HG03066 (cell line): ENCODE measurements around the gene SLC6A8.
"Not testable (repeated sequence)": the region's sequence is repeated elsewhere in the genome, so short reads cannot be mapped to it uniquely, and the experiment has no call there.

Experiments
- ATAC-seq: cut with Tn5 transposase; IDR thresholded peaks from one replicate; pipeline ENCODE4 v1.9.1; 2021; ENCODE audit warnings: low read depth; ENCODE audit not compliant: unreplicated experiment

Gene SLC6A8

DNA sequence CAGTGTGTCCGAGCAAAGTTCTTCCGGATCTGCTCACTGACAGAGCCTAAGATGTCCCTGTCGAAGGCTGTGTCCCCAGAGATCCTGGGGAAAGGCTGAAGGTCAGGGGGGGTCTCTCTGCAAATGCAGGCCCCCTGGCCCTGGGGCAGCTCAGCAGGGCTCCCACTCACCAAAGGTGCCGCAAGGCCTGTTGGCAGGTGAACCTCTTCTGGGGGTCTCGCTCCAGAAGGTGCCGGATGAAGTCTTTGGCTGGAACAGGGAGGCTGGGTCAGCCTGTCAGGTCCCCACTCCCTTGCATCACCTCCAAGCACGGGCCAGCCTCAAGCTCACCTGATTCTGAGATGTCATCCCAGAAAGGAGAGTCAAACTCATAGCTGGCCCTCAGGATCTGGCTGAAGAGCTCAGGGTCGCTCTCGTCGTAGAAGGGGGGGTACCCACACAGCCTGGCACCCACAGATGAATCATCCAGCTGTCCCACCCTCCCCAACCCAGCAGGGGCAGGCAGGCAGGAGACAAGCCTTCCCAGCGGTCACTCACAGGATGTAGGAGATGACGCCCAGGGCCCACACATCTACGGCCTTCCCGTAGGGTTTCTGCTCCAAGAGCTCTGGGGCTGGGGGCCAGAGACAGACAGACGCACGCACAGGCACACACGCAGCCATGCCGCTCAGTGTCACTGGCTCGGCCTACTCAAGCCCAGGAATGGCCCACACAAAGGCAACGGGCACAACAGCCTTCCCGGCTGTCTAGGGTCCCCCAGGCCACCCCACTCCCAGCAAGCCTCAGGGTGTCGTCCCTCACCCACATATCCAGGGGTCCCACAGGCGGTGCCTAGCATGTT lies 16.8 kb upstream of the SLC6A8 start:
- no peak for ATAC-seq

DNA sequence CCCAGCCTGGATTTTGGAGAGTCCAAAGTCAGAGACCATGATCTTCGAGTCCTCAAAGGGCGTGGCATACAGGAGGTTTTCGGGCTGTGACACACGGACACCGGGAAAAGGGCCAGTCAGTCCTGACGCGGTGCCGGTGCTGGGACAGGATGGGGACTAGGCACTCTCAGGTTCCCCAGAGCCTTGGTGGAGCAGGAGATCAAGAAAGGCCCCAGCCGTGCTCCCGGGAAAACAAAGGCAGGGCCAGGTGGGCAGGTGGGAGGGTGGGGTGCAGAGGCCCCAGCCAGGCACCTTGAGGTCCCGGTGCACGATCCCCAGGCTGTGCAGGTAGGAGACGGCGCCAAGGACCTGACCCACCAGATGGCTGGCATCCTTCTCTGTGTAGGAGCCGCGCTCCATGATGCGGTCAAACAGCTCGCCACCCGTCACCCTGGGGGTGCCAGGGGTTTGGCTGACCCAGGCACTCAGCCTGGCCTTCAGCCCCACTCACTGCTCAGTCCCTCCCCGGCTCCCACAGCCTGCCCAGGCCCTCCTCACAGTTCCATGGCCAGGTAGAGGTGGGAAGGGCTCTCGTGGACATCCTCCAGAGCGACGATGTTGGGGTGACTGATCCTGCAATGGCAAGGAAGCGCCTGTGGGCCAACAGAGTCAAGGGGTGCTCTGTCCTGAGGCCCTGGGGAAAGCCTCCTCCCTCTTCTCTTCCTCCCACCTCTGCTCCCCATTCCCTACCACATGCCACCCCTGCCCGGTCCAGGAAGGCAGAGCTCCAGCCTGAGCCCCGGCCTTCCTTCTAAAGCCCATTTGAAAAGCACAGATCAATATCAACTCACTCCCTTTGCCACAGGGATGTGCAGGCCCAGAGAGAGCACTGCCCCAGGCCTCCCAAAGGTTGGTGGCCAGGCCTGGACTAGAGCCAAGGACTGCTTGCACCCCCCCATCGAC lies 15.9 kb upstream of the SLC6A8 start:
- no peak for ATAC-seq

DNA sequence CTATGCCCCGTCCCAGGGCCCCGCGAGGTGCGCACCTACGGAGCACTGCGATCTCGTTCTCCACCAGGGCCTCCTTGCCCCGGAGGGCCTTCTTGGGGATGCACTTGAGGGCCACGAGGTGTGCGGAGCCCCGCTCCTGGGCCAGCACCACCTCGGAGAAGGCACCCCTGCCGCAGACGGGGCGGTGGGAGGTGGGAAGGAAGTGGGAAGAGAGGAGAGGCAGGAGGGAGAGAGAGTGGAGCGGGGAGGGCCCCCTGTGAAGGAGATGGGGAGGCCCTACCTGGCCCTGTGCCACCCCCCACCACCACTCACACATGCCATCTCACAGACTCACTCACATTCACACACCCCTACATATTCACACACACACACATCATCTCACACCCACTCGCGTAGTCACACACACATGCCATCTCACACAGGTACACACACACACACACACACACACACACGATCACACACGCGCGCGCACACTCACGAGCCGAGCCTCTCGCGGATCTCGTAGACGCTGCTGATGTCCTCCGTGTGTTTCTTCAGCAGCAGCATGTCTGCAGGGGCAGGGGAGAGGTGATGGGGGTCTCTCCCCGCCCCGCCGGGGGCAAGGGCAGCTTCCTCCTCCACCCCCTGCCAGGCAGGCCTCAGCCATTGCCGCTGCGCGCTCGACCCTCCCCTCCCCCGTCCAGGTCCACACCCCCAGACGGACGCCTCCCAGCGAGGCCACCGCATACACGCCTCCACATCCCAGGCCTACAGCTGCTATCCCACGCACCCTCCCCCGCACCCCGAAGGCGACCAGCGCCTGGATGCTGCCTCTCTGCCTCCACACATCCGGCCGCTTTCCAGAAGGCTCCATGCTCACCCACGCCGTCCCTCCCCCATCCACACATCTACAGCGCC lies 14.9 kb upstream of the SLC6A8 start:
- no peak for ATAC-seq

DNA sequence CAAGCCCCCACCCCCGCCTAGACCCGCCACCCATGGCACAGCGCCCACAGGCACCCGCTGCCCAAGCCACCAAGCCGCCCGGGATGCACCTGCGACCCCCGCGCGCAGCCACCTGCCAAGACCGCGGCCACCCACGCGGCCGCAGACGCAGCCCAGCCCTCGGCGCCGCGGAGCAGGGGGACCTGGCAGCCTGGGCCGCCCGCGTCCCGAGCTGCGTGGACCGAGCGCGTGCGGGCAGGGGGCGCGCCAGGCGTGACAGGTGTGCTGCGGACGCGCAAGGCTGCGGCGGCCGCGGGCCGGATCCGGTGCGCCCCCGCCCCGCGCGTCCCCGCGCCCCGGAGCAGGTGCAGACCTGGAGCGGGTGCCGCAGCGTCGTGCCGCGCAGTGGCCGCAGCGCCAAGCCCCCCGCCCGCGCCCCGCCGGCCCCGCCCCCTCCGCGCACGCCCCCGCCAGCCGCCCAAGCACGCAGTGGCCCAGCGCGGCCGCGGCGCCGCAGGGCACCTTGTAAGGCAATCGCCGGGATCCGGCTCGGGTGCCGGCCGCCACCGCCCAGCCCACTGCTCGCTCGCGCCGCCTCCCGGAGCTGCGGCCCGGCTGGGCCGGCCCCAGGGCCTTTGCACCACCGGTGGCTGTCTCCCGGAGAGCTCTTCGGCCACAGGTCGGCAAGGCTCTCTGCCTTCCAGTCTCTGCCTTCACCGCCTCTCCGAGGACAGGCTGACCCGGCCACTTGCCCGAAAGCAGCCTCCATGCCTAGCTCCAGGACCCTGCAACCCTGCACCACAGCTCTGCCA lies 14.1 kb upstream of the SLC6A8 start, which contains the start of gene PNCK:
Gene PNCK, minus strand, starts transcription at position 386 of the 791 bp plus-strand sequence. CDS start 737 bp downstream, outside the sequence.
- no peak for ATAC-seq

DNA sequence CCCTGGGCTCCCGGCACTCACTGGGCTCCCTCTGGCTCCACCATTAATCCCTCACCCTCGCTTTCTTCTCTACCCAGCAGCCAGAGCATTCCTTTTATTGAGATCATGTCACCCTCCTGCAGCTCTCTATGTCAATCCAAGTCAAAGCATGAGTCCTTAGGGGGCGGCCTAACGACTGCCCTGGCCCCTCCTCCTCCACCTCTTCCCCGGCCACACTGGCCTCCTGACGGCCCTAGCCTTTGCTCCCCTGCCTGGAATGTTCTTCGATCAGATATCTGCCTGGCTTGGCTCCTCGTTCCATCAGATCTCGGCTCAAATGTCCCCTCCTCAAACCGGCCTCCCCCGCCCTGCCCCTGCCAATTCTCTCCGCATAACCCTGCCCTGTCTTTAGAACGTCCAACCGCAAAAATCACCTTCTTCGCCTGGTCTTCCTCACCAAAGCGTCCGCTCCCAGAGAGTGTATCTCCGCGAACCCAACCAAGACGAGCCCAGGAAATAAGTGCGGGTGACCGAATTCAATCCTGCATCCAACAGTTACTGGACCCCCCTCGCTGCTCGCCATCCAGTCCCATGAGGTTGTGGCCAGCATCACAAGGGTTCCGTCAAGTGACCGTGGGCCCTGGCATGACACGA lies 13.4 kb upstream of the SLC6A8 start:
- ATAC-seq: no peak

DNA sequence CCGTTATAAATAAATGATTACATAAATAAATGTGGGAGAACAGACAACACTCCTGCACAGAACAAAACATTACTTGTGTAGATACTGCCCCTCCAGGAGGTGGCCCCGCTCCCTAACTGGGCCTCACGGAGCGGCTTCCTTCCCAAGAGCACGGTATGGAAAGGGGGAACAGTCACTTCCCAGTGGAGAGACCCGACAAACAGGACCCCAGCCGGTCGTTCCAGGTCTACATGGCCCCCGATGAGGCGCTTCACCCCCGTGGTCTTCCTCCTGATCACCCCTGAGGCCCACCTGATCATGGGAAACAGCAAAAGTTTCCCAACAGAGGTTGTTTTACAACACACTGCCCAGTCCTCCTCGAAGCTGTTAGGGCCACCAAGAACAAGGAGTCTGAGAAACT lies 6.6 kb upstream of the SLC6A8 start:
- no peak for ATAC-seq

DNA sequence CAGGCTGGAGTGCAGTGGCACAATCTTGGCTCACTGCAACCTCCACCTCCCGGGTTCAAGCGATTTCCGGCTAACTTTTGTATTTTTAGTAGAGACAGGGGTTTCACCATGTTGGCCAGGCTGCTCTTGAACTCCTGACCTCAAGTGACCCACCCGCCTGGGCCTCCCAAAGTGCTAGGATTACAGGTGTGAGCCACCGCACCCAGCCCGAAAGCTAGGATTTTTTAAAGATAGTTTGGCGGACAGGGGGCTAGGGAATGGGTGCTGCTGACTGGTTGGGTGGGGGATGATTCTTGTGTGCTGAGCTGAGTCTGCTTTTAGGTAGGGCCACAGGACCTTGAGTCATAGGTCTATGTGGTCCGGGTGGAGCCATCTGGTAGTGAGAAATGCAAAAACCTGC lies 4.2 kb upstream of the SLC6A8 start:
- not testable (repeated sequence) for ATAC-seq

DNA sequence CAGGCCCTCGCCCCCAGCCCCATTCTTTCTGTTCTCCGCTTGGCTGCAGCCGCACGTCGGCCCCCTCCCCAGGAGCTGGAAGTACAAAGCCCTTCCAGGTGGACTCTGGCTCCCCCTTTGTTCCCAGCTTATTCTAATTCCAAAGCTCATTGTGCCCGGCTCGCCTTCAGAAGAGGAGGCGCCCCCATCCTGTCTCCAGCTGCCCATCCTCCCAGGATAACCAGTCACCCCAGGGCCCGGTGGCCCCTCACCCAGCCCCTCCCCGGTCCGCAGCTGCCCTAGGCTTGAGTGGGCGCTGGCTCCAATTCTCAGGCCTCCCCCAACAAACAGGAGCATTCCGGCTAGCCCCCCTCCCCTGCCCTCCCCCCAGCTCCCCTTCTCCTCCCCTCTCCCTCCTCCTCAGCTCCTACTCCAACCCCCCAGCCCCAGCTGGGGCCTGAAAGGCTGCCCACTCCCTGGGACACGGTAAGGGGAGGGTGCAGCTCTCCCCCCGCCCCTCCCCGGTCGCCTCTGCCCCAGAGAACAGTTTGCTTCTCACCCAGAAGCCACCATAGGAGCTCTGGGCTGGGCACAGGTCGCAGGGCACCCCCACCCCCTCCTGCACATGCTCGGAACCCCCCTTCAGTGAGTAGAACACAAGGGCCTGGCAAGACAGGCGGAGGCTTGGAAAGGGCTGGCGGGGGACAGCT lies 3.1 kb upstream of the SLC6A8 start:
- ATAC-seq: no peak

DNA sequence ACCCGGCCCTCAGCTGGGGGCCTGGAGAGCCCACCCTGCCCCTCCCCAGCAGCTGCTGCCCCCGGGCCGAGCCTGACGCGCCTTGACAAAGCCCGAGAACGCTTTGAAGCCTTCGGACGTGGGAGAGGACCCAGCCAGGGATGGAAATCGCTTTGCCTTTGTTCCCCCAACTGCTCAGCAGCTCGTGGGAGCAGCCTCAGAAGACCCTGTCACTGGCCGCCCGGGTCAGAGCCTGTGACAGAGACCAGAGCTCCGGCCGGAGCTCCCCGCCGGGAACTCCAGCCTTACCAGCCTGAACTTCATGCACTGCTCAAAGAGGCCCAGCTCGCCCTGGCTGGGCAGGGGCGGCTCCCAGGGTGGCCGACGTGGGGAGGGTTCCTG lies 2.6 kb upstream of the SLC6A8 start:
- ATAC-seq: no peak

DNA sequence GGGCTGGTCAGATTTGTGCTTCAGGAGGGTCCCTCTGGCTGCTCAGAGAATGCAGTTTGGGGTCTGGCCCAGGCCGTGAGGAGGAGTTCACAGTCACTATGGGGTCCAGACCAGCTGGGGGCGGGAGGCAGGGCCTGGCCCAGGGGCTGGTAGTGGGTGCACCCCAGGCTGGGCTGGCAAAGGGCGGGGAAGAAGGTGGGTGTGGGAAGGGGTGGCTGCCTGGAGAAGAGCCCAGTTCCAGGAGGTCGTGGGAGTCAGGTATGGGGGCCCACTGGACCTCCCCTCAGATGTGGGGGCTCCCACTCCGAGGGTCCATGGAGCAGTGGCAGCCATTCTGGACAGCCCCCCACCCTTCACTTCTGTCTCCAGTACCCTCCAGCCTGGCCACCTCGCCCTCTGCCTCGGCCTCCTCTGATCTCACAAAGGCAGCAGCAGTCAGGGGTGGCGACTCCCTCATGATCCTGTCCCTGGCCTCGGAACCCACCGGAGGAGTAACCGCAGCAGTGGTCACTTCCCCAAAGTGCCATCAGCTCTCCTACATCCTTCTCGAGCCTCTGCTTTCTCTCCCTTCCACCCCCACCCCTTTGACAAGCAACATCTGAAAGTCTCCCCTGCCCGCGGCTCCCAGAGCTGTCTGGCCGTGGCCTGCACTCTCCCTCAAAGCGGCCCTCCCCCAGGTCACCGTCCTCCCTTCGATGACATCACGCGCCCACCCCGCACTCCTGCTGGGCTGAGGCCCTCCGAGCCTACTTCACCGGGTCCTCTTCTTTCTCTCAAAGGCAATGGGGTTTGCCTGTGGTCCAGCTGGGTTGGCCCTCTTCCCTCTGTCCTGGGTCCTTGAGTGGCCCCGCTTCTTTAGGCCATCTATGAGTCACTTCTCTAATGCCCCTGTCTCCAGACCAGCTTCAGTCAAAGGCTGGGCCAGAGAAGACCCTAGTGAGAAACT lies 1.7 kb upstream of the SLC6A8 start:
- no peak for ATAC-seq

DNA sequence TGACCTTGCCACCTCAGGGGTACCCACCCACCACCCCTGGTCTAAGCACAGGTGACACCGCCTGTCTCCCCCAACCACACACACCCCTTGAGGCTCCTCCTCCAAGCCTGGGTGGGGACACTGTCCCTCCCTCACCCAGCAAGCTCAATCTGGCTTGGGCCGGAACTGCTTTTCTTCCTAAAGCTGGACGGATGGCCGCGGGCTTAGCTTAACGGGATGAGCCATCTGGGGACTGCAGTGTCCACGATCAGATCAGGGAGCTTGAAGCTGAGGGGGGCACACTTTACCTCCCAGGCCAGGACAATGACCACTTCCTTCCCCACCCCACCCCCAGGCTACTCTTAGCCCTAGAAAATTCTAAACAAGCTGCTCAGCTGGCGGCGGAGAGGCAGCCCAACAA lies 1.0 kb upstream of the SLC6A8 start:
- no peak for ATAC-seq

DNA sequence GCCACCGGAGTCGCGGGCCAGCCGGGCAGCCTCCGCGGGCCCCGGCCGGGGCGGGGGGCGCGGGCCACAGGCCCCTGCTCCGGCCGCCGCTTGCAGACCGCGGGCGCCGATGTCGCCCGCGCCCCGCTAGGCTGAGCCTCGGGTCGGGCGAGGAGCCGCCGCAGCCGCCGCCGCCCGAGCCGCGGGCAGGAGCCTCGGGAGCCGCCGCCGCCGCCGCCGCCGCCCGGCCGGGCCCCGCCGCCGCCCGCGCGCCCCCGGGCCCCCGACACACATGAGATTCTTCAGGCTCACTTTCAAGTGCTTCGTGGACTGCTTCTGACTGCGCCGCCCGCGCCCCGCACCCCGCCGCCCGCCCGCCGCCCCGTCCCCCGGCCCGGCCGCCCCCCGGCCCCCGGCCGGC lies 345 bp downstream of the SLC6A8 start:
- no peak for ATAC-seq

DNA sequence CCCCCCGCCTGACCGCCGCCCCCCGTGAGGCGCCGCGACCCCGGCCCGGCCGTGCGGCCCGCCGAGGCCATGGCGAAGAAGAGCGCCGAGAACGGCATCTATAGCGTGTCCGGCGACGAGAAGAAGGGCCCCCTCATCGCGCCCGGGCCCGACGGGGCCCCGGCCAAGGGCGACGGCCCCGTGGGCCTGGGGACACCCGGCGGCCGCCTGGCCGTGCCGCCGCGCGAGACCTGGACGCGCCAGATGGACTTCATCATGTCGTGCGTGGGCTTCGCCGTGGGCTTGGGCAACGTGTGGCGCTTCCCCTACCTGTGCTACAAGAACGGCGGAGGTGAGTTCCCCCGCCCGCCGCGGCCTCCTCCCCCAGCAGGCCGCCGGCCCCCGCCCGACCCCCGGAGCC lies 780 bp downstream of the SLC6A8 start:
- no peak for ATAC-seq

DNA sequence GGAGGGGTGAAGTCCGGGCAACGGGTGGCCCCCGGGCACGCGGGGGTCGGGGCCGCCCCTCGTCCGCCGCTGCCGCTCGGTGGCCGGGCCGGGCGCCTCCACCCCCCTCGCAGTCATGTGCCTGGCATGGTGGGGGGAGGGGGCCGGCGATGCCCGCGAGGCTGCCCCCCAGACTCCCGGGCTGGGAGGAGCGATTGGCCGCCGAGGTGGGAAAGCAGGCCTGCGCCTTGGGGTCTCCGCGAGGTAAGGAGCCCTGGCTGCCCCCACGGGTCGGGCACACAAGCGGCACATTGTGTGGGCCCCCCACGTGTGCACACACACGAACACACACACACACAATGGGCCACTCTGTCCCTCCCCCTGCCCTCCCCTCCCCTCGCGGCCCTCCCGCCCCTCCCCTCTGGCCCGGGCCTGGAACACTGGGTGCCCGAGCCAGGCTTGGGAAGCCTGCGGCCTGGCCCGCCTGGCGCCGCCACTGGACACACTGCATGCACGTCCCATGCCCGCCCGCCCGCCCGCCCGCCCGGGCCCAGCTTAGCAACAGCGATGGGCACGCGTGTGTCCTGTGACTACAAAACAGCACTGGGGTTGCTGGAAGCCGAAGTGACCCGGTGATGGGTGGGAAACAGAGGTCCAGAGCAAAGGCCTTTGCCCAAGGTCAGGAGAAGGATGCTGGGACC lies 1.3 kb downstream of the SLC6A8 start:
- ATAC-seq: no peak

DNA sequence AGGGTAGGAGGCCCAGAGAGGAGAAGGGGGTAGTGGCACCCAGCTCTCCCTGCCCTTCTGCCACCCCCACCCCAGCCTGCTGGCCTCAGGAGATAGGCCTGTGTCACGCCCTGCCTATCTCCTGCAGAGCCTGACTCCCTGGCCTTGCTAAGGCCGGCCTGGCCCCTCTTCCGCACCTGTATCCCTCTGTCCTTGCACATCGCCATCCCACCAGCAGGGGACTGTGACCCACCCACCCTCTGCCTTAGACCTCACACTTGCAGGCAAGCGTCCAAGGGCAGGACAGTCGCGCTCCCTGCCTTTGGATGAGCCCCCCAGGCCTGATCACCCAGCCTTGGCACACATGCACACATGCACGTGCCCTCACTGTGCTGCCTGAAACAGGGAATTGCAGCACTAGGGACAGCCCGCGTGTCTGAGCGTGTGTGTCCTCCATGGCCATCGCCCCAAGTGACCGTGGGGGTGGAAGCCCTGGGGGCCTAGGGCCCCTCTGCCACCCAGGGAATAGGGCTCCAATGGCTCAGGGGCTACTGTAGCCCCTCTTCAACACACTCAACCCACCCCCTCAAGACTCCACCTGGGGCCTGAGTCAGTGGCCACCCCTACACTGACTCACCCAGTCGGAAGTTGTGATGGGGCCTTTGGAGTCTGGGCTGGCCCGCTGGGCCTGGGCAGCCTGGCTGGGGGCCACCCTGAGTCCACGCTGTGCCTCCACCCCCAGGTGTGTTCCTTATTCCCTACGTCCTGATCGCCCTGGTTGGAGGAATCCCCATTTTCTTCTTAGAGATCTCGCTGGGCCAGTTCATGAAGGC lies 2.1 kb downstream of the SLC6A8 start:
- no peak for ATAC-seq

DNA sequence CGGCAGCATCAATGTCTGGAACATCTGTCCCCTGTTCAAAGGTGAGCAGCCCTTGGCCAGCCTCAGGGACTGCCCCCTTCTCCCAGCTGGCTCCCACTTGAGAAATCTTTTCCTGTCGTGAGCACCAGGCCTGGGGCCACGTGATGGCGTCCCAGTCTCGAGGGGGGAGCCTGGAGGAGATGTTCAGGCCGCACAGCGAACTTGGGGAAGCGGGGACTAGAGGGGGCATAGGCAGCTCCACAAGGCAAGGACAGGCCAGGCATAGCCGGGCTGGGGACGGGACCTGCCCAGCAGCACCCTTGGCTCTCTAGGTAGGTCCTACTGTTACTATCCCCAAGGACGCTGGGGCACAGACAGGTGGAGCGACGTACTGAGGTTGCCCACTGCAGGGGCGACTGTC lies 2.7 kb downstream of the SLC6A8 start:
- ATAC-seq: no peak
